Activated CD4-positive, alpha-beta T cell treated with anti-CD3 and anti-CD28 coated beads, Interleukin-2, amount 50 U/mL, for 16 hours (primary cell): ENCODE data around the gene RNF17.
"Not testable (repeated sequence)": the region's sequence is repeated elsewhere in the genome, so short reads cannot be mapped to it uniquely, and the experiment has no call there.

Experiments used
- DNase-seq: peaks from one replicate; pipeline ENCODE4 v3.0.0-alpha.2; 2020

Gene RNF17

GRCh38 chr13:24745861-24746617 lies 17.9 kb upstream of the RNF17 start:
- DNase-seq = no peak

- DNase-seq = peak; percentile 33
Measured at GRCh38 chr13:24746618-24747247, 17.2 kb upstream of the RNF17 start.

- DNase-seq = peak; percentile 42
Measured at GRCh38 chr13:24747248-24748060, 16.5 kb upstream of the RNF17 start.

- DNase-seq = no peak
Measured at GRCh38 chr13:24748061-24748400, 15.9 kb upstream of the RNF17 start.

GRCh38 chr13:24759197-24759596 lies 4.8 kb upstream of the RNF17 start:
- no peak for DNase-seq

GRCh38 chr13:24764276-24764630 lies 284 bp downstream of the RNF17 start:
- no peak for DNase-seq

GRCh38 chr13:24777171-24777570 lies 13.2 kb downstream of the RNF17 start:
- DNase-seq = no peak

GRCh38 chr13:24784319-24784718 lies 20.4 kb downstream of the RNF17 start:
- peak; percentile 37 for DNase-seq

GRCh38 chr13:24788538-24788937 lies 24.6 kb downstream of the RNF17 start:
- DNase-seq = no peak

GRCh38 chr13:24802074-24802473 lies 38.1 kb downstream of the RNF17 start:
- no peak for DNase-seq

GRCh38 chr13:24821207-24821606 lies 57.2 kb downstream of the RNF17 start:
- no peak for DNase-seq

GRCh38 chr13:24822640-24823039 lies 58.7 kb downstream of the RNF17 start:
- DNase-seq = peak; percentile 57

- not testable (repeated sequence) for DNase-seq
Measured at GRCh38 chr13:24823122-24823710, 59.2 kb downstream of the RNF17 start.

- no peak for DNase-seq
Measured at GRCh38 chr13:24827799-24828198, 63.8 kb downstream of the RNF17 start.

- no peak for DNase-seq
Measured at GRCh38 chr13:24834902-24835510, 71.0 kb downstream of the RNF17 start.

- not testable (repeated sequence) for DNase-seq
Measured at GRCh38 chr13:24837528-24837927, 73.6 kb downstream of the RNF17 start.

- no peak for DNase-seq
Measured at GRCh38 chr13:24842549-24843274, 78.7 kb downstream of the RNF17 start.

- DNase-seq = no peak
Measured at GRCh38 chr13:24851546-24851945, 87.6 kb downstream of the RNF17 start.

- no peak for DNase-seq
Measured at GRCh38 chr13:24854311-24854710, 90.3 kb downstream of the RNF17 start.

GRCh38 chr13:24858953-24859352 lies 95.0 kb downstream of the RNF17 start:
- DNase-seq = no peak

- DNase-seq = no peak
Measured at GRCh38 chr13:24860770-24861169, 96.8 kb downstream of the RNF17 start.

GRCh38 chr13:24861617-24862362 lies 97.8 kb downstream of the RNF17 start:
- no peak for DNase-seq
